ENCODE results near the gene EXOC6B.
A peak's percentile ranks its signal among the peaks of the same experiment; 100 is the strongest.

The EXOC6B gene

DNA sequence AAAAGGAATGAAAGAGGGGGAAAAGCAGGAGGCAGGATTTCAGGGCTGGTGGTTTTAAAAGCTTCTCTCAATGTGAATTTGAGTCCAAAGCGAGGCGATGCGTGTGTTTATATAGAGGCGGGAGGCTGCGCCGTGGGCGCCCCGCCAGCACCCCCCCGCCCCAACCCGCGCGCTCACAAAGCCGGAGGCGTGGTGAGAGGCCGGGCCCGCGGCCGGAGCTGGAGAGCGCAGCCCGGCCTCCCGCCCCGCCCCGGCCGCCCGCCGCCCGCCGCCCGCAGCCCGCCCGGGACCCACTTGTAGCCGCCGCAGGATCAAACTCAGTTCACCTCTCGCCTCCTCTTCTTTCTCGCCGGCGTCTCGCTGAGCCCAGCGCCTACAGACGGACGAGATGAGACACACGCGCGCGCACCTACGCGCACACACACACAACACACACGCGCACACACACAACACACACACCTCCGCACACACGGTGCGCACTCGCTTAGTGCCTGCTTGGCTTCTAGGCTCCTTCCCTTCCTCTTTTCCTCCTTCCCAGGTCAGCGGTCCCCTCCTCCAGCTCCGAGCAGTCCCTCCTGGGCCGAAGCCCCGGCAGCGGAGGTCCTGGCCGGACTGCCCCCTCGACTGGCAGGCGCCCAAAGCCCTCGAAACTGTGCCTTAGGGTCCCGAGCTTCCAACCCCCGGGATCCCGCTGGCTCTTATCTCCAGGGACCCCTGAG, 676.8 kb downstream of the EXOC6B start (continued):
- TF ChIP-seq TCF4 (CRISPR knock-in tag; IDR thresholded peaks at IDR 0.05; ENCODE audit: borderline replicate concordance): no peak
- no peak for TF ChIP-seq TOX (CRISPR knock-in tag; IDR thresholded peaks at IDR 0.05; ENCODE audit: borderline replicate concordance)
- TF ChIP-seq BACH2 (CRISPR knock-in tag; IDR thresholded peaks at IDR 0.05; ENCODE audit: borderline replicate concordance): no peak
- TF ChIP-seq RARB (CRISPR knock-in tag; IDR thresholded peaks at IDR 0.05): no peak
- TF ChIP-seq ISL1 (CRISPR knock-in tag; IDR thresholded peaks at IDR 0.05): no peak
- no peak for TF ChIP-seq ZFP3 (CRISPR knock-in tag; IDR thresholded peaks at IDR 0.05)

DNA sequence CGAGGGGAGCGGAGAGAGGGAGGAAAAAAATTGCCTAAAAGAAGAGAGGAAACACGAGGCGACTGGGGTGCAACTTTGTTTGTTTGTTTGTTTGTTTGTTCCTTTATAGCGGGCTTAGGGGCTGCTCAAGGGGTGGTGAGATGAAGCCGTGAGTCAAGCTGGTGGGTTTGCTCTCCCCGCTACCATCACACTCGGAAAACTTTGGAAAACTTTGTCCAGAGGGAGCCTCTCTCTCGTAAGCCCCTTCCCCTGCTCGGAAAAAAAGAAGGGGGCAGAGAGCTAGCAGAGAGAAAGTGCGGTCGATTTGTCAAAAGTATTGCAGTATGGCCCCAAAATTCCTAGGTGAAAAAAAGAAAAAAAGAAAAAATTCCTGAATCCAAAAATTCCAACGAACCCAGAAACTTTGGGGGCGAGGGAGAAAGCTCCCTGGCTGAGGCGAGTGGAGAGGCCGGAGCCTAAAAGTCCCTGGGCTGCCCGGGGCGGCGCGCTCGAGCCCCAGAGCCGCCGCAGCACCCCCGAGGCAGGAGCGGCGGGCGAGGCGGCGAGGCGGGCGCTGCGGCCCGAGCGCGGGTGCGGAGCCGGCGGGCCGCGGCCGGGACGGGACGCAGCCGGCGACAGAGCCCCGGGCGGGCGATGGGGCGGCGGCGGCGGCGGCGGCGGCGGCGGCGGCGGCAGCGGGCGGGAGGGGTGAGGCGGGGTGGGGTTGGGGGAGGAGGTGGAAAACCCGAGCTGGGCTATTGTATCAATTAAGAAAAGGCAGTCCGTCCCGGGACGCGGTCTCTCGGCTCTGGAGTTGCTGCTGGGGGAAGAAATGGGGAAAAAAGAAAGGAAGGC, 677.6 kb downstream of the EXOC6B start:
- TF ChIP-seq, protein P1, sequence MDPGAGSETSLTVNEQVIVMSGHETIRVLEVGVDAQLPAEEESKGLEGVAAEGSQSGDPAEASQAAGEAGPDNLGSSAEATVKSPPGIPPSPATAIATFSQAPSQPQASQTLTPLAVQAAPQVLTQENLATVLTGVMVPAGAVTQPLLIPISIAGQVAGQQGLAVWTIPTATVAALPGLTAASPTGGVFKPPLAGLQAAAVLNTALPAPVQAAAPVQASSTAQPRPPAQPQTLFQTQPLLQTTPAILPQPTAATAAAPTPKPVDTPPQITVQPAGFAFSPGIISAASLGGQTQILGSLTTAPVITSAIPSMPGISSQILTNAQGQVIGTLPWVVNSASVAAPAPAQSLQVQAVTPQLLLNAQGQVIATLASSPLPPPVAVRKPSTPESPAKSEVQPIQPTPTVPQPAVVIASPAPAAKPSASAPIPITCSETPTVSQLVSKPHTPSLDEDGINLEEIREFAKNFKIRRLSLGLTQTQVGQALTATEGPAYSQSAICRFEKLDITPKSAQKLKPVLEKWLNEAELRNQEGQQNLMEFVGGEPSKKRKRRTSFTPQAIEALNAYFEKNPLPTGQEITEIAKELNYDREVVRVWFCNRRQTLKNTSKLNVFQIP (CRISPR knock-in tag; IDR thresholded peaks at IDR 0.05; ENCODE audit: borderline replicate concordance, low read depth): no peak
- TF ChIP-seq TOX (CRISPR knock-in tag; IDR thresholded peaks at IDR 0.05; ENCODE audit: borderline replicate concordance) (no peak), ZNF8 (CRISPR knock-in tag; IDR thresholded peaks at IDR 0.05) (no peak), PPARA (CRISPR knock-in tag; IDR thresholded peaks at IDR 0.05; ENCODE audit: borderline replicate concordance) (no peak), ZNF565 (CRISPR knock-in tag; conservative IDR thresholded peaks at IDR 0.05; ENCODE audit: low read depth) (no peak), ZFP30 (CRISPR knock-in tag; IDR thresholded peaks at IDR 0.05) (no peak), BACH2 (CRISPR knock-in tag; IDR thresholded peaks at IDR 0.05; ENCODE audit: borderline replicate concordance) (no peak), ARNTL (CRISPR knock-in tag; IDR thresholded peaks at IDR 0.05; ENCODE audit: borderline replicate concordance, low read depth) (no peak), CSDC2 (CRISPR knock-in tag; IDR thresholded peaks at IDR 0.05) (no peak), ESRRG (CRISPR knock-in tag; IDR thresholded peaks at IDR 0.05) (no peak)
- TF ChIP-seq, protein P2, sequence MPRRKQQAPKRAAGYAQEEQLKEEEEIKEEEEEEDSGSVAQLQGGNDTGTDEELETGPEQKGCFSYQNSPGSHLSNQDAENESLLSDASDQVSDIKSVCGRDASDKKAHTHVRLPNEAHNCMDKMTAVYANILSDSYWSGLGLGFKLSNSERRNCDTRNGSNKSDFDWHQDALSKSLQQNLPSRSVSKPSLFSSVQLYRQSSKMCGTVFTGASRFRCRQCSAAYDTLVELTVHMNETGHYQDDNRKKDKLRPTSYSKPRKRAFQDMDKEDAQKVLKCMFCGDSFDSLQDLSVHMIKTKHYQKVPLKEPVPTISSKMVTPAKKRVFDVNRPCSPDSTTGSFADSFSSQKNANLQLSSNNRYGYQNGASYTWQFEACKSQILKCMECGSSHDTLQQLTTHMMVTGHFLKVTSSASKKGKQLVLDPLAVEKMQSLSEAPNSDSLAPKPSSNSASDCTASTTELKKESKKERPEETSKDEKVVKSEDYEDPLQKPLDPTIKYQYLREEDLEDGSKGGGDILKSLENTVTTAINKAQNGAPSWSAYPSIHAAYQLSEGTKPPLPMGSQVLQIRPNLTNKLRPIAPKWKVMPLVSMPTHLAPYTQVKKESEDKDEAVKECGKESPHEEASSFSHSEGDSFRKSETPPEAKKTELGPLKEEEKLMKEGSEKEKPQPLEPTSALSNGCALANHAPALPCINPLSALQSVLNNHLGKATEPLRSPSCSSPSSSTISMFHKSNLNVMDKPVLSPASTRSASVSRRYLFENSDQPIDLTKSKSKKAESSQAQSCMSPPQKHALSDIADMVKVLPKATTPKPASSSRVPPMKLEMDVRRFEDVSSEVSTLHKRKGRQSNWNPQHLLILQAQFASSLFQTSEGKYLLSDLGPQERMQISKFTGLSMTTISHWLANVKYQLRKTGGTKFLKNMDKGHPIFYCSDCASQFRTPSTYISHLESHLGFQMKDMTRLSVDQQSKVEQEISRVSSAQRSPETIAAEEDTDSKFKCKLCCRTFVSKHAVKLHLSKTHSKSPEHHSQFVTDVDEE (CRISPR knock-in tag; IDR thresholded peaks at IDR 0.05): no peak
- TF ChIP-seq, protein P3, sequence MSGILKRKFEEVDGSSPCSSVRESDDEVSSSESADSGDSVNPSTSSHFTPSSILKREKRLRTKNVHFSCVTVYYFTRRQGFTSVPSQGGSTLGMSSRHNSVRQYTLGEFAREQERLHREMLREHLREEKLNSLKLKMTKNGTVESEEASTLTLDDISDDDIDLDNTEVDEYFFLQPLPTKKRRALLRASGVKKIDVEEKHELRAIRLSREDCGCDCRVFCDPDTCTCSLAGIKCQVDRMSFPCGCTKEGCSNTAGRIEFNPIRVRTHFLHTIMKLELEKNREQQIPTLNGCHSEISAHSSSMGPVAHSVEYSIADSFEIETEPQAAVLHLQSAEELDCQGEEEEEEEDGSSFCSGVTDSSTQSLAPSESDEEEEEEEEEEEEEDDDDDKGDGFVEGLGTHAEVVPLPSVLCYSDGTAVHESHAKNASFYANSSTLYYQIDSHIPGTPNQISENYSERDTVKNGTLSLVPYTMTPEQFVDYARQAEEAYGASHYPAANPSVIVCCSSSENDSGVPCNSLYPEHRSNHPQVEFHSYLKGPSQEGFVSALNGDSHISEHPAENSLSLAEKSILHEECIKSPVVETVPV (CRISPR knock-in tag; IDR thresholded peaks at IDR 0.05): 0 out of 2 replicates have a peak, but pooled peaks have one; percentile 43
- TF ChIP-seq, protein P4, sequence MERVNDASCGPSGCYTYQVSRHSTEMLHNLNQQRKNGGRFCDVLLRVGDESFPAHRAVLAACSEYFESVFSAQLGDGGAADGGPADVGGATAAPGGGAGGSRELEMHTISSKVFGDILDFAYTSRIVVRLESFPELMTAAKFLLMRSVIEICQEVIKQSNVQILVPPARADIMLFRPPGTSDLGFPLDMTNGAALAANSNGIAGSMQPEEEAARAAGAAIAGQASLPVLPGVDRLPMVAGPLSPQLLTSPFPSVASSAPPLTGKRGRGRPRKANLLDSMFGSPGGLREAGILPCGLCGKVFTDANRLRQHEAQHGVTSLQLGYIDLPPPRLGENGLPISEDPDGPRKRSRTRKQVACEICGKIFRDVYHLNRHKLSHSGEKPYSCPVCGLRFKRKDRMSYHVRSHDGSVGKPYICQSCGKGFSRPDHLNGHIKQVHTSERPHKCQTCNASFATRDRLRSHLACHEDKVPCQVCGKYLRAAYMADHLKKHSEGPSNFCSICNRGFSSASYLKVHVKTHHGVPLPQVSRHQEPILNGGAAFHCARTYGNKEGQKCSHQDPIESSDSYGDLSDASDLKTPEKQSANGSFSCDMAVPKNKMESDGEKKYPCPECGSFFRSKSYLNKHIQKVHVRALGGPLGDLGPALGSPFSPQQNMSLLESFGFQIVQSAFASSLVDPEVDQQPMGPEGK (CRISPR knock-in tag; IDR thresholded peaks at IDR 0.05; ENCODE audit: borderline replicate concordance): no peak
- TF ChIP-seq, protein P5, sequence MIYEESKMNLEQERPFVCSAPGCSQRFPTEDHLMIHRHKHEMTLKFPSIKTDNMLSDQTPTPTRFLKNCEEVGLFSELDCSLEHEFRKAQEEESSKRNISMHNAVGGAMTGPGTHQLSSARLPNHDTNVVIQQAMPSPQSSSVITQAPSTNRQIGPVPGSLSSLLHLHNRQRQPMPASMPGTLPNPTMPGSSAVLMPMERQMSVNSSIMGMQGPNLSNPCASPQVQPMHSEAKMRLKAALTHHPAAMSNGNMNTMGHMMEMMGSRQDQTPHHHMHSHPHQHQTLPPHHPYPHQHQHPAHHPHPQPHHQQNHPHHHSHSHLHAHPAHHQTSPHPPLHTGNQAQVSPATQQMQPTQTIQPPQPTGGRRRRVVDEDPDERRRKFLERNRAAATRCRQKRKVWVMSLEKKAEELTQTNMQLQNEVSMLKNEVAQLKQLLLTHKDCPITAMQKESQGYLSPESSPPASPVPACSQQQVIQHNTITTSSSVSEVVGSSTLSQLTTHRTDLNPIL (CRISPR knock-in tag; IDR thresholded peaks at IDR 0.05; ENCODE audit: low read depth): 0 out of 2 replicates have a peak, but pooled peaks have one; percentile 35
- no peak for ATAC-seq

All from SK-N-SH treated with all-trans-retinoic acid at 6 μM for 48 hours (cell line).